Activated T-cell treated with anti-CD3 and anti-CD28 coated beads, Interleukin-2, amount 50 U/mL, for 72 hours (primary cell): ENCODE data around the gene ADORA2A. TPM values are rescaled to one million over a fixed set of nuclear protein-coding genes. Genes with fewer than 3 reads are reported as not detected.
A peak's percentile ranks its signal among the peaks of the same experiment; 100 is the strongest.

Experiments used
- ATAC-seq, 2 donors: fragments of 150-1000 bp; cut with Tn5 transposase; replicated peaks in 1 of 2; 2 replicates each; pipeline ENCODE4 v1.10.0; 2021; ENCODE audit warnings: moderate library complexity in 2 of 2, mild to moderate bottlenecking in 1 of 2
- DNase-seq, 2 donors: peaks; one replicate each; pipeline ENCODE4 v3.0.0; 2021 to 2022; ENCODE audit warnings: mixed read lengths in 1 of 2
- H3K27ac Mint-ChIP-seq: one replicate; pipeline ENCODE4 v1.8.0; 2022; ENCODE audit warnings: mild to moderate bottlenecking, moderate library complexity, mixed read lengths
- H3K27me3 Mint-ChIP-seq: one replicate; pipeline ENCODE4 v1.8.0; 2022; ENCODE audit warnings: low read depth, mixed read lengths
- H3K36me3 Mint-ChIP-seq, 2 donors: one replicate each; pipeline ENCODE4 v1.8.0; 2022; ENCODE audit warnings: mixed read lengths in 2 of 2, mild to moderate bottlenecking in 1 of 2; ENCODE audit not compliant: insufficient read depth in 2 of 2
- H3K4me1 Mint-ChIP-seq: one replicate; pipeline ENCODE4 v1.8.0; 2022; ENCODE audit warnings: low read depth, mixed read lengths
- H3K4me3 Mint-ChIP-seq, 2 donors: one replicate each; pipeline ENCODE4 v1.8.0; 2022; ENCODE audit warnings: mild to moderate bottlenecking in 2 of 2, mixed read lengths in 2 of 2, moderate library complexity in 2 of 2
- H3K9me3 Mint-ChIP-seq, 2 donors: one replicate each; pipeline ENCODE4 v1.8.0; 2022; ENCODE audit warnings: mixed read lengths in 2 of 2
- total RNA-seq, 2 donors: library from RNA; stranded (reverse); gene quantifications; one replicate each; pipeline ENCODE4 v1.2.3, GENCODE V29; 2022

The ADORA2A gene
- total RNA-seq, 2 donors from 2014 or later, result 34.6 to 41.2 TPM

- no peak for DNase-seq
- Mint-ChIP-seq H3K4me1 (peaks cover 36% of the 10 kb centered on the region), H3K27ac (no peak overlapping the region), H3K27me3 (no peaks in the 10 kb centered on the region), H3K4me3 (no peak overlapping the region), H3K36me3 (peaks cover 2 to 8% of the 10 kb centered on the region in 2 donors), H3K9me3 (no peaks in the 10 kb centered on the region)
- ATAC-seq, result no peak
Observed at GRCh38 chr22:24393848-24394247, 33.6 kb upstream of the ADORA2A start.

- no peak overlapping the region for H3K4me3 Mint-ChIP-seq
- peaks cover 40% of the 10 kb centered on the region for H3K4me1 Mint-ChIP-seq
- ATAC-seq (no peak), DNase-seq (no peak)
- no peaks in the 10 kb centered on the region for H3K9me3 Mint-ChIP-seq
- no peak overlapping the region for H3K27ac Mint-ChIP-seq
- peaks cover 2 to 8% of the 10 kb centered on the region in 2 donors for H3K36me3 Mint-ChIP-seq
- no peaks in the 10 kb centered on the region for H3K27me3 Mint-ChIP-seq
Observed at GRCh38 chr22:24394254-24394653, 33.1 kb upstream of the ADORA2A start.

DNA sequence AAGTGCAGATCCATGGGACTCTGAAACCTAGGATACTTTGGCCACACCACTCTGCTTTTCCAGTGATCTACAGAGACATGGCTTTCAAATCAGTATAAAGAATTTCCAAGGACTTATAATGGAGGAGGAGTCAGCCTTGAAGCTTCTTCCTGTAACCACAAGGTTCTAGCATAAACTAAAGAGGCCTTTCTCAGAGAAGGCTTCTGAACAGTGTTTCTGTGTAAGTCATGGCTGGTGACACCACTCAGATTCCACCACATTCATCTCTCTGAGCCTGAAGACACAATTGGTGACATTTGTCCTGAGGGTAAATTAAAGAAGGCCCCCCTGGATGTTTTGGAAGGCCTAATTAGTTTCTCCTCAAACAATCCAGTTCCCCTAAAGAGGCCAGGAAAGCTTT lies 29.0 kb upstream of the ADORA2A start:
- H3K9me3 Mint-ChIP-seq, result no peaks in the 10 kb centered on the region
- H3K36me3 Mint-ChIP-seq, result peaks cover 6 to 11% of the 10 kb centered on the region in 2 donors
- DNase-seq (no peak), ATAC-seq (no peak)
- no peaks in the 10 kb centered on the region for H3K27me3 Mint-ChIP-seq
- peak overlapping the region; percentile 9 for H3K27ac Mint-ChIP-seq
- no peak overlapping the region for H3K4me3 Mint-ChIP-seq
- H3K4me1 Mint-ChIP-seq, result peaks cover 50% of the 10 kb centered on the region

GRCh38 chr22:24400034-24400725 lies 27.2 kb upstream of the ADORA2A start:
- H3K4me3 Mint-ChIP-seq, result peak overlapping the region in 1 of 2 donors; percentile 80
- no peak overlapping the region for H3K27ac Mint-ChIP-seq
- DNase-seq (no peak), ATAC-seq (peak; percentile 74 to 82)
- no peaks in the 10 kb centered on the region for H3K9me3 Mint-ChIP-seq
- H3K36me3 Mint-ChIP-seq, result peaks cover 7 to 13% of the 10 kb centered on the region in 2 donors
- no peaks in the 10 kb centered on the region for H3K27me3 Mint-ChIP-seq
- peaks cover 50% of the 10 kb centered on the region for H3K4me1 Mint-ChIP-seq

DNA sequence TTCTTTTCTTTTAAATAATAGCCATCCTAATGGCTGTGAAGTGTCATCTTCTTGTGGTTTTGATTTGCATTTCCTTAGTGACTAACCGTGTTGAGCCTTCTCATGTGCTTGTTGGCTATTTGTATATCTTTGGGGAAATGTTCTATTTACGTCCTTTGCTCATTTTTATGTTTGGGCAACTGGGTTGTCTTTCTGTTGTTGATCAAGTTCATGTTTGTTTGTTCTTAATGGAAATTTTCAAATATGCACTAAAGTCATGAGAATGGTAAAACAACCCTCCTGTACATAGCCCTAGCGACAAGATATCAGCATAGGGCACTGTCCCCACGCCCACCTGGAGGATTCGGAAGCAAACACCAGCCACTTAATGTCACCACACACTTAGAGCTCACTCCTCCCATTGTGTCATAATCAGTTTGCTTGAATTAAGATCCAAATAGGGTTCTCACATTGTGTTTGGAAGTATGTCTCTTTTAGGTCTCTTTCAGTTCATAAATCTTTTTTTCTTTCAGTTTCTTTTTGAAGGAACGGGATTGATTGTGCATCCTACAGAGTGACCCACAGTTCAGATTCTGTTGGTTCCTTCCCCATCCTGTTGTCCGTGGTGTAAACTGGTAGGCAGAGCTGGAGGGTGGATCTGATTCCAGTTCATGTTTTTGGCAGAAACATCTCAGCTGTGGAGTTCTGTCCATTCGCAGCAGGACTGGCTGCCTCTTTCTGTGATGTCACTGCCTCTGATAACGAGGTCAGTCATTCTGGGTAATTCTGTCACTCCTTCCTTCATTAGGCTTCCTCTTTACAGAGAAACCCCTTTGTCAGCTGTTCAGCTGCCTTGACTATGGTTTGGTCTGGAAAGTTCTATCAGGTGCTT lies 26.4 kb upstream of the ADORA2A start:
- Mint-ChIP-seq H3K4me1 (peaks cover 50% of the 10 kb centered on the region), H3K27me3 (no peaks in the 10 kb centered on the region), H3K36me3 (peaks cover 3 to 11% of the 10 kb centered on the region in 2 donors), H3K4me3 (peak overlapping the region; percentile 3 to 80), H3K9me3 (no peaks in the 10 kb centered on the region), H3K27ac (peak overlapping the region; percentile 71)
- DNase-seq, result no peak
- no peak for ATAC-seq

- ATAC-seq, result no peak
- H3K4me3 Mint-ChIP-seq, result no peak overlapping the region
- DNase-seq, result no peak
- H3K27ac Mint-ChIP-seq, result no peak overlapping the region
- no peaks in the 10 kb centered on the region for H3K9me3 Mint-ChIP-seq
- H3K27me3 Mint-ChIP-seq, result no peaks in the 10 kb centered on the region
- peaks cover 2 to 11% of the 10 kb centered on the region in 2 donors for H3K36me3 Mint-ChIP-seq
- peaks cover 54% of the 10 kb centered on the region for H3K4me1 Mint-ChIP-seq
Observed at GRCh38 chr22:24401931-24402367, 25.4 kb upstream of the ADORA2A start.

GRCh38 chr22:24402460-24403192 lies 24.8 kb upstream of the ADORA2A start:
- H3K4me1 Mint-ChIP-seq, result peaks cover 61% of the 10 kb centered on the region
- DNase-seq (peak in 1 of 2 donors; percentile 37), ATAC-seq (peak; percentile 74 to 75)
- no peaks in the 10 kb centered on the region for H3K27me3 Mint-ChIP-seq
- H3K4me3 Mint-ChIP-seq, result peak overlapping the region; percentile 24 to 45
- peak overlapping the region; percentile 9 for H3K27ac Mint-ChIP-seq
- H3K36me3 Mint-ChIP-seq, result peaks cover 2 to 12% of the 10 kb centered on the region in 2 donors
- H3K9me3 Mint-ChIP-seq, result no peaks in the 10 kb centered on the region

DNA sequence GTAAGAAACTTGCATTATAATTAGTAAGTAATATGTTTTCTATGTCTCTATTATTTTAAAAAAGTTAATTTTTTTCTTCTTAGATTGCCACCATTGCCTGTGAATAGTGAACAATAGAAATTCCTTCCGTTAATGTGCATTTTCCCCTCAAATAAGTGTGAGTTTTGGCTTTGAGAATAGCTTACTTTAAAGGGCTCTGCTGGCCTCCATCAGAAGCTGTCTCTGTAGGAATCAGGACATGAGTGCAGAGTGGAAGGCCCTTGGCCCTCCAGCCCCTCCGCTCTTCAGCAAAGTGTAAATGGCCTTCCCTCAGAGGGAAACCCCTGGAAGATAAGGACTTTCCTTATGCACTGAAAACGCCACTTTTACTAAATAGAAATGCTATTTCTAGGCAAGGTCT lies 24.1 kb upstream of the ADORA2A start:
- DNase-seq, result no peak
- no peak for ATAC-seq
- Mint-ChIP-seq H3K4me1 (peaks cover 57% of the 10 kb centered on the region), H3K27me3 (no peaks in the 10 kb centered on the region), H3K4me3 (no peak overlapping the region), H3K36me3 (peaks cover 2 to 13% of the 10 kb centered on the region in 2 donors), H3K9me3 (no peaks in the 10 kb centered on the region), H3K27ac (no peak overlapping the region)

GRCh38 chr22:24404561-24405275 lies 22.7 kb upstream of the ADORA2A start:
- ATAC-seq (no peak), DNase-seq (no peak)
- no peaks in the 10 kb centered on the region for H3K9me3 Mint-ChIP-seq
- H3K27me3 Mint-ChIP-seq, result no peaks in the 10 kb centered on the region
- no peak overlapping the region for H3K4me3 Mint-ChIP-seq
- no peak overlapping the region for H3K27ac Mint-ChIP-seq
- H3K4me1 Mint-ChIP-seq, result peaks cover 49% of the 10 kb centered on the region
- peaks cover 2 to 13% of the 10 kb centered on the region in 2 donors for H3K36me3 Mint-ChIP-seq

DNA sequence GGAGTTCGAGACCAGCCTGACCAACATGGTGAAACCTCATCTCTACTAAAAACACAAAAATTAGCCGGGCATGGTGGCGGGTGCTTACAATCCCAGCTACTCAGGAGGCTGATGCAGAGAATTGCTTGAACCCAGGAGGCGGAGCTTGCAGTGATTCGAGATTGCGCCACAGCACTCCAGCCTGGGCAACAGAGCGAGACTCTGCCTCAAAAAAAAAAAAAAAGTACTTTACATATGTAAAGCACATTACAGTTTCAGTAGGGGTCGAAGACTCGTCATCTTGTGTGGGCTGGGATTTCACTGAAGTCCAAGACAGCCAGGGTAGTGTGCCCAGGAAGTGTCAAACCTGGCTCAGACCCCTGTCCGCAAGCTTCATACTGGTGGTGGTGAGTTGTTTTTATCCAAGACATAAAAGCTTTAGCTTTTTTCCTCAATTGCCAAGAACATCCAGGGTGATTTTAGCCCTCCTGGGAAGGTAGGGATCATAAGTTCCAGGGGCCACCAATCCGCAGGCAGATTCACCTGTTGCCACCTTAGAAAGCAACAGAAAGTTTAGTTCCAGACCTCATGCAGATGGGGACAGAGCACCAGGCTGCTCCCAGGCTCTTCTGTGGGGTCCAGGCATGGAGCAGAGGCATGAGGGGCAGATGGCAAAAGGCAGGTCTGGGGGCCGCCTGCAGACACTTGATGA lies 21.6 kb upstream of the ADORA2A start:
- Mint-ChIP-seq H3K4me3 (no peak overlapping the region), H3K4me1 (peaks cover 48% of the 10 kb centered on the region)
- ATAC-seq, result no peak

GRCh38 chr22:24406322-24407277 lies 20.8 kb upstream of the ADORA2A start:
- DNase-seq, result no peak
- no peak for ATAC-seq
- Mint-ChIP-seq H3K27me3 (no peaks in the 10 kb centered on the region), H3K27ac (no peak overlapping the region), H3K4me1 (peaks cover 40% of the 10 kb centered on the region), H3K36me3 (peaks cover 2 to 8% of the 10 kb centered on the region in 2 donors), H3K9me3 (no peaks in the 10 kb centered on the region), H3K4me3 (no peak overlapping the region)

More for the DNA sequence above, 21.6 kb upstream of the ADORA2A start:
- peaks cover 2 to 14% of the 10 kb centered on the region in 2 donors for H3K36me3 Mint-ChIP-seq
- H3K27me3 Mint-ChIP-seq, result no peaks in the 10 kb centered on the region
- H3K27ac Mint-ChIP-seq, result no peak overlapping the region
- no peak for DNase-seq
- H3K9me3 Mint-ChIP-seq, result no peaks in the 10 kb centered on the region
